HEK293T (cell line): ENCODE results near the gene MYH6.

Experiments used
- ARNT ChIP-seq: fragments of 450-650 bp; IDR thresholded peaks from 2 replicates; pipeline ENCODE4 v1.6.1; 2017; ENCODE audit warnings: mild to moderate bottlenecking
- BHLHE40 ChIP-seq: fragments of 450-650 bp; IDR thresholded peaks from 2 replicates; pipeline ENCODE4 v1.6.1; 2016; ENCODE audit warnings: mild to moderate bottlenecking, moderate library complexity, borderline replicate concordance
- ELF4 ChIP-seq: fragments of 450-650 bp; IDR thresholded peaks from 2 replicates; pipeline ENCODE4 v1.6.1; 2017; ENCODE audit warnings: antibody characterized with exemption
- FOXA1 ChIP-seq: fragments of 450-650 bp; IDR thresholded peaks from 2 replicates; pipeline ENCODE4 v1.6.1; 2016; ENCODE audit warnings: mild to moderate bottlenecking
- FOXK2 ChIP-seq: fragments of 450-650 bp; IDR thresholded peaks from 2 replicates; pipeline ENCODE4 v1.6.1; 2016; ENCODE audit warnings: mild to moderate bottlenecking
- HDGF ChIP-seq: fragments of 450-650 bp; IDR thresholded peaks from 2 replicates; pipeline ENCODE4 v1.6.1; 2017; ENCODE audit warnings: antibody characterized with exemption, borderline replicate concordance
- L3MBTL2 ChIP-seq: fragments of 450-650 bp; conservative IDR thresholded peaks from 2 replicates; pipeline ENCODE4 v1.6.1; 2016; ENCODE audit warnings: mild to moderate bottlenecking
- SP1 ChIP-seq: fragments of 450-650 bp; IDR thresholded peaks from 2 replicates; pipeline ENCODE4 v1.6.1; 2017
- SUZ12 ChIP-seq: fragments of 450-650 bp; IDR thresholded peaks from 2 replicates; pipeline ENCODE4 v1.6.1; 2016; ENCODE audit warnings: mild to moderate bottlenecking
- TARDBP ChIP-seq: fragments of 450-650 bp; IDR thresholded peaks from 2 replicates; pipeline ENCODE4 v1.6.1; 2016
- ZNF384 ChIP-seq: fragments of 450-650 bp; IDR thresholded peaks from 2 replicates; pipeline ENCODE4 v1.6.1; 2016
- TF ChIP-seq, protein P1 (sequence below): fragments of 450-650 bp; IDR thresholded peaks from 2 replicates; pipeline ENCODE4 v1.6.1; 2016

- TF ChIP-seq BHLHE40 (no peak), FOXA1 (no peak), ELF4 (no peak), TARDBP (no peak), HDGF (no peak), SP1 (no peak), FOXK2 (no peak), L3MBTL2 (no peak), SUZ12 (no peak), ARNT (no peak), ZNF384 (no peak)
- TF ChIP-seq, protein P1, sequence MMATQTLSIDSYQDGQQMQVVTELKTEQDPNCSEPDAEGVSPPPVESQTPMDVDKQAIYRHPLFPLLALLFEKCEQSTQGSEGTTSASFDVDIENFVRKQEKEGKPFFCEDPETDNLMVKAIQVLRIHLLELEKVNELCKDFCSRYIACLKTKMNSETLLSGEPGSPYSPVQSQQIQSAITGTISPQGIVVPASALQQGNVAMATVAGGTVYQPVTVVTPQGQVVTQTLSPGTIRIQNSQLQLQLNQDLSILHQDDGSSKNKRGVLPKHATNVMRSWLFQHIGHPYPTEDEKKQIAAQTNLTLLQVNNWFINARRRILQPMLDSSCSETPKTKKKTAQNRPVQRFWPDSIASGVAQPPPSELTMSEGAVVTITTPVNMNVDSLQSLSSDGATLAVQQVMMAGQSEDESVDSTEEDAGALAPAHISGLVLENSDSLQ: no peak
Observed at GRCh38 chr14:23449314-23449713, 41.2 kb upstream of the MYH6 start.
